Vagina (tissue), 2 donors: Measurements from ENCODE around the gene ASTN2. TPM values are rescaled to one million over a fixed set of nuclear protein-coding genes. Genes with fewer than 3 reads are reported as not detected.

ENCODE experiments used
- DNase-seq, 2 donors: peaks; one replicate each; pipeline ENCODE4 v3.0.0-alpha.2; 2017; ENCODE audit errors: extremely low spot score in 2 of 2
- H3K27ac ChIP-seq: fragments of 200-600 bp; sonication (generic); one replicate; pipeline ENCODE4 v1.5.1; 2019
- H3K27me3 ChIP-seq: fragments of 200-600 bp; sonication (generic); one replicate; pipeline ENCODE4 v1.5.1; 2019
- H3K36me3 ChIP-seq, 2 donors: fragments of 200-600 bp; sonication (generic); one replicate each; pipeline ENCODE4 v1.5.1; 2017 to 2019
- H3K4me1 ChIP-seq: fragments of 200-600 bp; sonication (generic); one replicate; pipeline ENCODE4 v1.5.1; 2019
- H3K4me3 ChIP-seq, 2 donors: fragments of 200-600 bp; sonication (generic); 1 replicate in 1 of 2; 2 replicates in 1 of 2; pipeline ENCODE4 v1.5.1; 2016 to 2019
- H3K9me3 ChIP-seq: fragments of 200-600 bp; sonication (generic); one replicate; pipeline ENCODE4 v1.5.1; 2019
- POLR2A ChIP-seq, 2 donors: fragments of 450-650 bp; IDR thresholded peaks; one replicate each; pipeline ENCODE4 v1.6.1; 2017; ENCODE audit warnings: antibody characterized with exemption in 2 of 2, mild to moderate bottlenecking in 2 of 2, moderate library complexity in 2 of 2
- POLR2AphosphoS5 ChIP-seq, 2 donors: sonication (generic); formaldehyde crosslinking; IDR thresholded peaks; one replicate each; pipeline ENCODE4 v1.9.0; 2017; ENCODE audit warnings: antibody characterized with exemption in 2 of 2, mild to moderate bottlenecking in 2 of 2, low read depth in 1 of 2; ENCODE audit not compliant: insufficient read depth in 1 of 2
- intact Hi-C: fragments of 100-400 bp; cut with DNase I; formaldehyde crosslinking; loops from one replicate; pipeline ENCODE4 v1.15.1; 2023
- total RNA-seq: library from RNA; depleted of rRNA; stranded (reverse); fragments of >200 nt; gene quantifications from one replicate; pipeline ENCODE4 v1.2.3, GENCODE V29; 2016
- TF ChIP-seq, protein P1 (sequence below), 3 experiments: fragments of 450-650 bp in 2 of 3; fragments of 200-600 bp in 1 of 3; sonication (generic) in 1 of 3; IDR thresholded peaks; one replicate each; pipeline ENCODE4 v1.5.1; 2017 to 2019; ENCODE audit warnings: antibody characterized with exemption in 3 of 3, mild to moderate bottlenecking in 2 of 3, moderate library complexity in 2 of 3

ASTN2 gene
- total RNA-seq, 1 donor from 2014 or later, result 4.4 TPM

GRCh38 chr9:116541402-116541801 lies 873.5 kb downstream of the ASTN2 start:
- TF ChIP-seq POLR2AphosphoS5 (IDR thresholded peaks at IDR 0.05; ENCODE audit: insufficient read depth in 1 of 2, low read depth in 1 of 2), result no peak
- TF ChIP-seq POLR2A (IDR thresholded peaks at IDR 0.05), result no peak
- TF ChIP-seq, protein P1, sequence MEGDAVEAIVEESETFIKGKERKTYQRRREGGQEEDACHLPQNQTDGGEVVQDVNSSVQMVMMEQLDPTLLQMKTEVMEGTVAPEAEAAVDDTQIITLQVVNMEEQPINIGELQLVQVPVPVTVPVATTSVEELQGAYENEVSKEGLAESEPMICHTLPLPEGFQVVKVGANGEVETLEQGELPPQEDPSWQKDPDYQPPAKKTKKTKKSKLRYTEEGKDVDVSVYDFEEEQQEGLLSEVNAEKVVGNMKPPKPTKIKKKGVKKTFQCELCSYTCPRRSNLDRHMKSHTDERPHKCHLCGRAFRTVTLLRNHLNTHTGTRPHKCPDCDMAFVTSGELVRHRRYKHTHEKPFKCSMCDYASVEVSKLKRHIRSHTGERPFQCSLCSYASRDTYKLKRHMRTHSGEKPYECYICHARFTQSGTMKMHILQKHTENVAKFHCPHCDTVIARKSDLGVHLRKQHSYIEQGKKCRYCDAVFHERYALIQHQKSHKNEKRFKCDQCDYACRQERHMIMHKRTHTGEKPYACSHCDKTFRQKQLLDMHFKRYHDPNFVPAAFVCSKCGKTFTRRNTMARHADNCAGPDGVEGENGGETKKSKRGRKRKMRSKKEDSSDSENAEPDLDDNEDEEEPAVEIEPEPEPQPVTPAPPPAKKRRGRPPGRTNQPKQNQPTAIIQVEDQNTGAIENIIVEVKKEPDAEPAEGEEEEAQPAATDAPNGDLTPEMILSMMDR (IDR thresholded peaks at IDR 0.05), result no peak
- H3K27me3 ChIP-seq, result no peaks in the 10 kb centered on the region
- H3K4me1 ChIP-seq, result no peaks in the 10 kb centered on the region
- DNase-seq, result no peak
- no peak overlapping the region for H3K4me3 ChIP-seq
- no peak overlapping the region for H3K27ac ChIP-seq
- no peaks in the 10 kb centered on the region for H3K9me3 ChIP-seq
- no peaks in the 10 kb centered on the region for H3K36me3 ChIP-seq
- intact Hi-C loops, result no loop called here

- no peak for TF ChIP-seq POLR2A (IDR thresholded peaks at IDR 0.05)
- TF ChIP-seq, protein P1 (IDR thresholded peaks at IDR 0.05), result no peak
- no peak for TF ChIP-seq POLR2AphosphoS5 (IDR thresholded peaks at IDR 0.05; ENCODE audit: insufficient read depth in 1 of 2, low read depth in 1 of 2)
- Histone ChIP-seq H3K4me1 (no peaks in the 10 kb centered on the region), H3K4me3 (no peak overlapping the region), H3K27ac (no peak overlapping the region), H3K36me3 (no peaks in the 10 kb centered on the region), H3K27me3 (no peaks in the 10 kb centered on the region), H3K9me3 (no peaks in the 10 kb centered on the region)
- no peak for DNase-seq
- intact Hi-C loops, result no loop called here
Observed at GRCh38 chr9:116539549-116539948, 875.3 kb downstream of the ASTN2 start.

DNA sequence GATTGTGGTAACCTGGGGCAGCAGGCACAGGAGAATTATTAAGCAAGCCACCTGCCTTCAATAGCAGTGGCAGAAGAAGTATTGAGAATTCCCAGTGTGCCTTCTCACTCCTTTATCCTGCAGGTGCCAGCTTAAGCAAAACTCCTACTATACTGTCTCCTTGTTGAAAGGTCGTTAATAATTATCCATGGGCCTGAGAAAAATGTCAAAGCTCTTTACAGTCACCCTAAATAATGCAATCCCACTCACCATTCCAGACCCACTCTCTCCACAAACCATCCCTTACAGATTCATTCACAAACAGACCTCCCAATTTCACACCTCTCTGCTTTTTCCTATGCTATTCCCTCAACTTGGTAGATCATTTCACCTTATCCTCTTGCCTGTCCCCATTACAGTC lies 889.2 kb downstream of the ASTN2 start:
- TF ChIP-seq, protein P1 (IDR thresholded peaks at IDR 0.05), result no peak
- TF ChIP-seq POLR2A (IDR thresholded peaks at IDR 0.05) (no peak), POLR2AphosphoS5 (IDR thresholded peaks at IDR 0.05; ENCODE audit: insufficient read depth in 1 of 2, low read depth in 1 of 2) (no peak)
- no peak for DNase-seq
- H3K27ac ChIP-seq, result no peak overlapping the region
- H3K4me3 ChIP-seq, result no peak overlapping the region
- no peaks in the 10 kb centered on the region for H3K4me1 ChIP-seq
- H3K27me3 ChIP-seq, result no peaks in the 10 kb centered on the region
- H3K36me3 ChIP-seq, result no peaks in the 10 kb centered on the region
- intact Hi-C loops, result no loop called here
- no peaks in the 10 kb centered on the region for H3K9me3 ChIP-seq

GRCh38 chr9:116524778-116525470 lies 889.9 kb downstream of the ASTN2 start:
- no peak for DNase-seq
- Histone ChIP-seq H3K9me3 (no peaks in the 10 kb centered on the region), H3K27me3 (no peaks in the 10 kb centered on the region), H3K27ac (no peak overlapping the region), H3K4me3 (no peak overlapping the region), H3K4me1 (no peaks in the 10 kb centered on the region), H3K36me3 (no peaks in the 10 kb centered on the region)
- intact Hi-C loops, result no loop called here
- TF ChIP-seq, protein P1 (IDR thresholded peaks at IDR 0.05), result no peak
- no peak for TF ChIP-seq POLR2A (IDR thresholded peaks at IDR 0.05)
- TF ChIP-seq POLR2AphosphoS5 (IDR thresholded peaks at IDR 0.05; ENCODE audit: insufficient read depth in 1 of 2, low read depth in 1 of 2), result no peak

- Histone ChIP-seq H3K27me3 (no peaks in the 10 kb centered on the region), H3K36me3 (no peaks in the 10 kb centered on the region), H3K9me3 (peaks cover 5% of the 10 kb centered on the region), H3K27ac (no peak overlapping the region), H3K4me1 (no peaks in the 10 kb centered on the region), H3K4me3 (no peak overlapping the region)
- TF ChIP-seq POLR2A (IDR thresholded peaks at IDR 0.05) (no peak), POLR2AphosphoS5 (IDR thresholded peaks at IDR 0.05; ENCODE audit: insufficient read depth in 1 of 2, low read depth in 1 of 2) (no peak)
- TF ChIP-seq, protein P1 (IDR thresholded peaks at IDR 0.05), result no peak
- intact Hi-C loops, result no loop called here
- no peak for DNase-seq
Observed at GRCh38 chr9:116520218-116520617, 894.6 kb downstream of the ASTN2 start.
